PFSK-1 (cell line): ENCODE measurements around the gene FAH.

ENCODE experiments used
- FOXP2 ChIP-seq: optimal IDR thresholded peaks from 2 replicates; pipeline ENCODE3; 2011; ENCODE audit warnings: borderline replicate concordance, control low read depth, inconsistent platforms; ENCODE audit not compliant: insufficient read depth; ENCODE audit errors: extremely low read length, extremely low read depth
- POLR2AphosphoS5 ChIP-seq: IDR thresholded peaks from 2 replicates; pipeline ENCODE4 v1.6.1; 2012; ENCODE audit warnings: low read depth, mild to moderate bottlenecking, control low read depth, low read length, moderate library complexity
- REST ChIP-seq, 2 experiments: IDR thresholded peaks; 2 replicates each; pipeline versions ENCODE4 v1.6.1 to v1.8.0; 2011 to 2012; ENCODE audit warnings: low read depth in 2 of 2, low read length in 2 of 2, control low read depth in 1 of 2, inconsistent platforms in 1 of 2, mild to moderate bottlenecking in 1 of 2, moderate library complexity in 1 of 2; ENCODE audit not compliant: insufficient read depth in 1 of 2
- SIN3A ChIP-seq: IDR thresholded peaks from 2 replicates; pipeline ENCODE4 v1.6.1; 2012; ENCODE audit warnings: mild to moderate bottlenecking, low read length, moderate library complexity, borderline replicate concordance; ENCODE audit not compliant: insufficient read depth
- TAF1 ChIP-seq: IDR thresholded peaks from 2 replicates; pipeline ENCODE4 v1.6.1; 2012; ENCODE audit warnings: low read length, control low read depth, borderline replicate concordance; ENCODE audit not compliant: insufficient read depth

FAH gene

DNA sequence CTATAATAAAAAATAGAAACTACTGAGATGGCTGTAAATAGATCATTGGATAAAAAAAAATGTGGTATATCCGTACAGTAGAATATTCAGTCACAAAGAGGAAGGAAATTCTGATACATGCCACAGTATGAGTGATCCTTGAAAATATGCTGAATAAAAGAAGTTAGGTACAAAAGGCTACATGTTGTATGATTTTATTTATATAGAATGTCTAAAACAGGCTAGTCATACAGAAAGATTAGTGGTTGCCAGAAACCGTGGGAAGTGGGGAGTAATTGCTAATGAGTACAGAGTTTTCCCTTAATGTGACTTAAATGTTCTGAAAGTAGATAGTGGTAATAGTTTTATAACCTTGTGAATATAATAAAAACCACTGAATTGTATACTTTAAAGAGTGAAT lies 24.9 kb upstream of the FAH start:
- no peak for TF ChIP-seq SIN3A
- no peak for TF ChIP-seq TAF1
- TF ChIP-seq FOXP2, result no peak
- no peak for TF ChIP-seq REST (IDR thresholded peaks at IDR 0.05; ENCODE audit: insufficient read depth in 1 of 2, low read depth in 2 of 2, low read length in 2 of 2)
- TF ChIP-seq POLR2AphosphoS5, result no peak

DNA sequence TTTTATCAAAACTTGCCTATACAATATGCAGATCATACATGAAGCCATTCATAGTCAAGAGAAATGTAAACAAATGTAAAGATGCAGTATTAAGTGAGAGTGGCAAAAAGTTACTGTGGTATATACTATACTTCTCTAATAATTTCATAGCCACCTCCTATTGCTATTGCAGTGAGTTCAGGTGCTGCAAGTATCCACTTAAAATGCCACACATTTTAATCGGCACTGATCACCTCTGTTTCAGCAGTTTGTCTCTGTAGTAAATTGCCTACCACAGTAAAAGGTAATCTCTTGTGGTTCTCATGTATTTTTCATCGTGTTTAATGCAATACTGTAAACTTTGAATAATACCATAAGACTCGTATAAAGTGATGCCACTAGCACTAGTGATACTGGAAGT lies 20.4 kb upstream of the FAH start:
- TF ChIP-seq TAF1, result no peak
- TF ChIP-seq FOXP2, result no peak
- no peak for TF ChIP-seq REST (IDR thresholded peaks at IDR 0.05; ENCODE audit: insufficient read depth in 1 of 2, low read depth in 2 of 2, low read length in 2 of 2)
- TF ChIP-seq POLR2AphosphoS5, result no peak
- TF ChIP-seq SIN3A, result no peak

DNA sequence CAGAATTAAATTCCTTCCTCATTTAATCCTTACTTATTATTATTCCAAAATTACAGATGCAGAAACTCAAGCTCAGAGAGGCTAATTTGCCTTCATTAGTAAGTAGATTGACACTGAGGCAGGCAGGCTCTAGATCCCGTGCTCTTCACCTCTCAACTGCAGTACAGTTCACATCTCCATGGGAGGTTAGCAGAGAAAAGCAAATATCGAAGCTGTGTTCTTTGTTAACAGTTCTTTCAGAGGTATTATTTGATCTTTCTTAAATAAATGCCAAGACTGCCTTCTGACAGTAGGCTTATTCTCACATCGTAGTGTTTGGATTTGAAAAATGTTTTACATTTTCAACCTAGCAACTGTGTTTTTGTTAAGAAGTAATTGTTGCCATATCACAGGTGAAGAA lies 15.9 kb upstream of the FAH start:
- TF ChIP-seq REST (IDR thresholded peaks at IDR 0.05; ENCODE audit: insufficient read depth in 1 of 2, low read depth in 2 of 2, low read length in 2 of 2), result no peak
- TF ChIP-seq SIN3A, result no peak
- no peak for TF ChIP-seq TAF1
- no peak for TF ChIP-seq POLR2AphosphoS5
- TF ChIP-seq FOXP2, result no peak

DNA sequence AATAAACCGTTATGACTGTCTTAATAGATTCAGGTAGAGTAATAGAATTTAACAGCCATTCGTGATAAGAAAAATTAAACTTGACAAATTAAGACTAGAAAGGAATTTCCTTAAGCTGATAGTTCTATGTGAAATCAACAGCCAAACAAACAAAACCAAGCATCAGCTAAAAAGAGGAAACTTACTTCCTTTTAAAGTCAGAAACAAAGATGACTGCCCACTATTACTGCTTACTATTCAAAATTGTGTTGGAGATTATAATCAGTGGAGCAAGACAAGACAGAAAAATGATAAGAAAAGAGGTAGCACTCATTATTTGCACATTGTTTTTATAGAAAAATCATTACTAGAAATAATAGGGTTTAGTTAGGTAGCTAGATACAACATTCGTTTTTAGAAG lies 13.8 kb upstream of the FAH start:
- TF ChIP-seq POLR2AphosphoS5 (no peak), REST (IDR thresholded peaks at IDR 0.05; ENCODE audit: insufficient read depth in 1 of 2, low read depth in 2 of 2, low read length in 2 of 2) (no peak), TAF1 (no peak), FOXP2 (no peak), SIN3A (no peak)

- no peak for TF ChIP-seq REST (IDR thresholded peaks at IDR 0.05; ENCODE audit: insufficient read depth in 1 of 2, low read depth in 2 of 2, low read length in 2 of 2)
- TF ChIP-seq TAF1, result no peak
- TF ChIP-seq FOXP2, result no peak
- TF ChIP-seq SIN3A, result no peak
- TF ChIP-seq POLR2AphosphoS5, result no peak
These were observed 11.9 kb upstream of the FAH start for GRCh38 chr15:80140909-80141308.
